Ishikawa (cell line): Measurements from ENCODE around the gene PRDM4.

ENCODE experiments used
- CEBPB ChIP-seq: IDR thresholded peaks from 2 replicates; pipeline ENCODE4 v1.6.1; 2012
- CREB1 ChIP-seq: IDR thresholded peaks from 2 replicates; pipeline ENCODE4 v1.6.1; 2012; ENCODE audit warnings: low read depth
- EGR1 ChIP-seq: IDR thresholded peaks from 2 replicates; pipeline ENCODE4 v1.6.1; 2012
- EP300 ChIP-seq: IDR thresholded peaks from 2 replicates; pipeline ENCODE4 v1.6.1; 2012; ENCODE audit warnings: borderline replicate concordance
- FOXM1 ChIP-seq: IDR thresholded peaks from 2 replicates; pipeline ENCODE4 v1.6.1; 2012; ENCODE audit warnings: low read depth, borderline replicate concordance
- NFIC ChIP-seq: IDR thresholded peaks from 2 replicates; pipeline ENCODE4 v1.6.1; 2012
- RAD21 ChIP-seq: IDR thresholded peaks from 2 replicates; pipeline ENCODE4 v1.6.1; 2012; ENCODE audit warnings: low read depth
- TAF1 ChIP-seq: IDR thresholded peaks from 2 replicates; pipeline ENCODE4 v1.6.1; 2012; ENCODE audit warnings: low read depth, mild to moderate bottlenecking
- TCF12 ChIP-seq: IDR thresholded peaks from 2 replicates; pipeline ENCODE4 v1.6.1; 2012; ENCODE audit warnings: low read depth
- TEAD4 ChIP-seq: IDR thresholded peaks from 2 replicates; pipeline ENCODE4 v1.6.1; 2012
- YY1 ChIP-seq: IDR thresholded peaks from 2 replicates; pipeline ENCODE4 v1.6.1; 2012; ENCODE audit warnings: low read depth
- ZBTB7A ChIP-seq: IDR thresholded peaks from 2 replicates; pipeline ENCODE4 v1.6.1; 2012; ENCODE audit warnings: low read depth
- TF ChIP-seq, protein P1 (sequence below): IDR thresholded peaks from 2 replicates; pipeline ENCODE4 v1.6.1; 2012
- TF ChIP-seq, protein P2 (sequence below): IDR thresholded peaks from 2 replicates; pipeline ENCODE4 v1.6.1; 2012; ENCODE audit warnings: low read depth, mild to moderate bottlenecking
- TF ChIP-seq, protein P3 (sequence below): IDR thresholded peaks from 2 replicates; pipeline ENCODE4 v1.6.1; 2012

The PRDM4 gene

DNA sequence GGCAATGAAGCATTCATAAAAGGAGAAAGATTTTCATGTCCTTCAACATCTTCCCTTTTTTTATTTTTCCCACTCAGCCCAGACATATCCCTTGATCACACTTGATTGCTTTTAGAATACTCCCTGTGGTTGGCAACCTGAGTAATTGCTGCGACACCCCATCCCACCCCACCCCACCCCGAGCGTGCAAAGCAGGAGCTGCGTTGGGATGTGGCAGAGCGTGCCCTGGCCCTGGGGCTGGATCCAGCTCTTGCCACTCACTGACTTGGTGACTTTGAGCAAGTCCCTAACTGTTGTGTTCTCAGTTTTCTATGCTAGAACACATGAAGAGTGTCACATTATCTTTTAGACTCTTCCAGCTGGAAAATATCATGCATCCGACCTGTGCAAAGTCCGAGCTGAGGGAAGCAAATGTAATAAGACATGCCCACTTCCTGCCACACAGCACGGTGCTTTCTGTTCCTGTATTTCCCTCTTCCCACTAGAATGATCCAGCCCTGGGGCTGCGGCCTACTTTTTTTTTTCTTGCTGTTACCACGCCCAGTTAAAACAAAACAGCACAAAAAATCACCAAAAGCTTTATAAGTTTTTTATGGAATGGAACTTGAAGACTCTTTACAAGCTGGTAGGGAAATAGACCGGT is 17.6 kb upstream of the PRDM4 start:
- no peak for TF ChIP-seq TEAD4
- TF ChIP-seq, protein P1, sequence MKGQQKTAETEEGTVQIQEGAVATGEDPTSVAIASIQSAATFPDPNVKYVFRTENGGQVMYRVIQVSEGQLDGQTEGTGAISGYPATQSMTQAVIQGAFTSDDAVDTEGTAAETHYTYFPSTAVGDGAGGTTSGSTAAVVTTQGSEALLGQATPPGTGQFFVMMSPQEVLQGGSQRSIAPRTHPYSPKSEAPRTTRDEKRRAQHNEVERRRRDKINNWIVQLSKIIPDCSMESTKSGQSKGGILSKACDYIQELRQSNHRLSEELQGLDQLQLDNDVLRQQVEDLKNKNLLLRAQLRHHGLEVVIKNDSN, result no peak
- TF ChIP-seq, protein P2, sequence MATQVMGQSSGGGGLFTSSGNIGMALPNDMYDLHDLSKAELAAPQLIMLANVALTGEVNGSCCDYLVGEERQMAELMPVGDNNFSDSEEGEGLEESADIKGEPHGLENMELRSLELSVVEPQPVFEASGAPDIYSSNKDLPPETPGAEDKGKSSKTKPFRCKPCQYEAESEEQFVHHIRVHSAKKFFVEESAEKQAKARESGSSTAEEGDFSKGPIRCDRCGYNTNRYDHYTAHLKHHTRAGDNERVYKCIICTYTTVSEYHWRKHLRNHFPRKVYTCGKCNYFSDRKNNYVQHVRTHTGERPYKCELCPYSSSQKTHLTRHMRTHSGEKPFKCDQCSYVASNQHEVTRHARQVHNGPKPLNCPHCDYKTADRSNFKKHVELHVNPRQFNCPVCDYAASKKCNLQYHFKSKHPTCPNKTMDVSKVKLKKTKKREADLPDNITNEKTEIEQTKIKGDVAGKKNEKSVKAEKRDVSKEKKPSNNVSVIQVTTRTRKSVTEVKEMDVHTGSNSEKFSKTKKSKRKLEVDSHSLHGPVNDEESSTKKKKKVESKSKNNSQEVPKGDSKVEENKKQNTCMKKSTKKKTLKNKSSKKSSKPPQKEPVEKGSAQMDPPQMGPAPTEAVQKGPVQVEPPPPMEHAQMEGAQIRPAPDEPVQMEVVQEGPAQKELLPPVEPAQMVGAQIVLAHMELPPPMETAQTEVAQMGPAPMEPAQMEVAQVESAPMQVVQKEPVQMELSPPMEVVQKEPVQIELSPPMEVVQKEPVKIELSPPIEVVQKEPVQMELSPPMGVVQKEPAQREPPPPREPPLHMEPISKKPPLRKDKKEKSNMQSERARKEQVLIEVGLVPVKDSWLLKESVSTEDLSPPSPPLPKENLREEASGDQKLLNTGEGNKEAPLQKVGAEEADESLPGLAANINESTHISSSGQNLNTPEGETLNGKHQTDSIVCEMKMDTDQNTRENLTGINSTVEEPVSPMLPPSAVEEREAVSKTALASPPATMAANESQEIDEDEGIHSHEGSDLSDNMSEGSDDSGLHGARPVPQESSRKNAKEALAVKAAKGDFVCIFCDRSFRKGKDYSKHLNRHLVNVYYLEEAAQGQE, result no peak
- no peak for TF ChIP-seq CEBPB
- TF ChIP-seq EP300, result no peak
- no peak for TF ChIP-seq CREB1
- no peak for TF ChIP-seq TAF1
- TF ChIP-seq ZBTB7A, result no peak
- TF ChIP-seq RAD21, result no peak
- TF ChIP-seq, protein P3, sequence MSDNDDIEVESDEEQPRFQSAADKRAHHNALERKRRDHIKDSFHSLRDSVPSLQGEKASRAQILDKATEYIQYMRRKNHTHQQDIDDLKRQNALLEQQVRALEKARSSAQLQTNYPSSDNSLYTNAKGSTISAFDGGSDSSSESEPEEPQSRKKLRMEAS, result no peak
- TF ChIP-seq TCF12, result no peak
- TF ChIP-seq NFIC, result no peak
- TF ChIP-seq FOXM1, result no peak
- no peak for TF ChIP-seq EGR1
- no peak for TF ChIP-seq YY1

DNA sequence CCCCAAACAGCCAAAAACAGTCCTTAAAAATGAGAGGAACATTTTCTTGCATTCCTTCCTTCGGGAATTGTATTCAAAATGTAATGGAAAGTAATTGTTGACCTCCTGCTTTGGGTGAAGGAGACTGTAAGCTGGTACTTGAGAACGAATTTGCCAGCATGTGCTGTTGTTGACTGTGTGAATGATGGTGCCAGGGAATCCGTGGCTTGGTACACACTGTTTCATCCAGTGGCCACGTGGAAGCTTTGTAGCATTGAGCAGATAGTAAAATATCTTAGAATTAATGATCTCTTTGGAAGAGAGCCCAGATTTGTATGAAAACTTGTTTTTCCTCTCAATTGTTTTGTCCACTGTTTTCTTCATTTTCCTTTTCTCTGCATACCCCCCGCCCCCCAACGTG is 15.2 kb upstream of the PRDM4 start:
- TF ChIP-seq TEAD4 (no peak), NFIC (no peak), YY1 (no peak), EGR1 (no peak), CEBPB (no peak), EP300 (no peak), TAF1 (no peak), TCF12 (no peak), RAD21 (no peak), ZBTB7A (no peak), FOXM1 (no peak), CREB1 (no peak)
- TF ChIP-seq, protein P2, result no peak
- TF ChIP-seq, protein P1, result no peak
- TF ChIP-seq, protein P3, result no peak

DNA sequence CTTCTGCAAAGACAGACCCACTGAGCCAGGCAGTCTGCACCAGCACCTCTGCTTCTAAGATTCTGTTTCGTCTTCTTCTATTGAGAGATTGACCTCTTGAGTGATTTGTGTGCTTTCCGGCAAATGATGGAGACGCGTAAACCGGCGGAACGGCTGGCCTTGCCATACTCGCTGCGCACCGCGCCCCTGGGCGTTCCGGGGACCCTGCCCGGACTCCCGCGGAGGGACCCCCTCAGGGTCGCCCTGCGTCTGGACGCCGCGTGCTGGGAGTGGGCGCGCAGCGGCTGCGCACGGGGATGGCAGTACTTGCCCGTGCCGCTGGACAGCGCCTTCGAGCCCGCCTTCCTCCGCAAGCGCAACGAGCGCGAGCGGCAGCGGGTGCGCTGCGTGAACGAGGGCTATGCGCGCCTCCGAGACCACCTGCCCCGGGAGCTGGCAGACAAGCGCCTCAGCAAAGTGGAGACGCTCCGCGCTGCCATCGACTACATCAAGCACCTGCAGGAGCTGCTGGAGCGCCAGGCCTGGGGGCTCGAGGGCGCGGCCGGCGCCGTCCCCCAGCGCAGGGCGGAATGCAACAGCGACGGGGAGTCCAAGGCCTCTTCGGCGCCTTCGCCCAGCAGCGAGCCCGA is 14.3 kb upstream of the PRDM4 start:
- TF ChIP-seq, protein P2, result no peak
- TF ChIP-seq TCF12 (no peak), EP300 (no peak), CREB1 (no peak), FOXM1 (no peak), TEAD4 (no peak), NFIC (no peak), ZBTB7A (no peak), RAD21 (no peak), CEBPB (no peak)
- TF ChIP-seq, protein P1, result no peak
